Esophagus muscularis mucosa (tissue), 4 donors: ENCODE results near the gene GPT2.

Experiments
- CTCF ChIP-seq, 3 experiments: fragments of 200-600 bp in 2 of 3; fragments of 450-650 bp in 1 of 3; sonication (generic) in 2 of 3; IDR thresholded peaks; one replicate each; pipeline ENCODE4 v1.5.1; 2017 to 2019; ENCODE audit warnings: antibody characterized with exemption in 3 of 3, mild to moderate bottlenecking in 2 of 3, moderate library complexity in 1 of 3
- EP300 ChIP-seq: sonication (generic); formaldehyde crosslinking; IDR thresholded peaks from one replicate; pipeline ENCODE4 v1.6.1; 2017; ENCODE audit warnings: antibody characterized with exemption
- POLR2A ChIP-seq: fragments of 450-650 bp; IDR thresholded peaks from one replicate; pipeline ENCODE4 v1.6.1; 2017; ENCODE audit warnings: antibody characterized with exemption, moderate library complexity, mild to moderate bottlenecking, low read depth
- POLR2AphosphoS5 ChIP-seq, 2 donors: sonication (generic); formaldehyde crosslinking; IDR thresholded peaks; one replicate each; pipeline ENCODE4 v1.6.1; 2017; ENCODE audit warnings: antibody characterized with exemption in 2 of 2

GRCh38 chr16:46976550-46976949, 92.4 kb downstream of the GPT2 start:
- no peak for TF ChIP-seq CTCF (IDR thresholded peaks at IDR 0.05)
- no peak for TF ChIP-seq POLR2AphosphoS5 (IDR thresholded peaks at IDR 0.05)
- no peak for TF ChIP-seq EP300
- no peak for TF ChIP-seq POLR2A
